HUES48 (cell line): Measurements from ENCODE around the gene BCORL1.

Experiments
- H3K27ac ChIP-seq: one replicate; pipeline ENCODE4 v1.7.0; 2013; ENCODE audit warnings: low read depth, low read length, inconsistent platforms
- H3K27me3 ChIP-seq: 2 replicates; pipeline ENCODE4 v1.6.1; 2013; ENCODE audit warnings: mild to moderate bottlenecking, low read length; ENCODE audit not compliant: control insufficient read depth, insufficient read depth
- H3K36me3 ChIP-seq: 2 replicates; pipeline ENCODE4 v1.6.1; 2013; ENCODE audit warnings: low read length; ENCODE audit not compliant: control insufficient read depth, insufficient read depth
- H3K4me1 ChIP-seq: 2 replicates; pipeline ENCODE4 v1.6.1; 2013; ENCODE audit warnings: mild to moderate bottlenecking, low read length; ENCODE audit not compliant: control insufficient read depth, insufficient read depth
- H3K4me3 ChIP-seq: 2 replicates; pipeline ENCODE4 v1.5.1; 2013; ENCODE audit warnings: mild to moderate bottlenecking, low read depth, low read length
- H3K9ac ChIP-seq: 2 replicates; pipeline ENCODE4 v1.6.1; 2013; ENCODE audit warnings: mild to moderate bottlenecking, low read depth, low read length, moderate library complexity
- H3K9me3 ChIP-seq: 2 replicates; pipeline ENCODE4 v1.6.1; 2013; ENCODE audit warnings: low read length; ENCODE audit not compliant: control insufficient read depth, insufficient read depth

Gene BCORL1

DNA sequence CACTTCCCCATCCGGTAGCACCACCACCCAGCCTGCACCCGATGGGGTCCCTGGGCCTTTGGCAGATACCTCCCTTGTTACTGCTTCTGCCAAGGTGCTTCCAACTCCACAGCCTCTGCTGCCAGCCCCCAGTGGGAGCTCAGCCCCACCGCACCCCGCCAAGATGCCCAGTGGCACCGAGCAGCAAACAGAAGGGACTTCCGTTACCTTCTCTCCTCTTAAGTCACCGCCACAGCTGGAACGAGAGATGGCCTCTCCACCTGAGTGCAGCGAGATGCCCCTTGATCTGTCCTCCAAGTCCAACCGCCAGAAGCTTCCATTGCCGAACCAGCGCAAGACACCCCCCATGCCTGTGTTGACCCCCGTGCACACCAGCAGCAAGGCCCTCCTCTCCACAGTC is 31.9 kb downstream of the BCORL1 start:
- Histone ChIP-seq H3K9me3 (no peaks in the 10 kb centered on the region), H3K4me1 (no peaks in the 10 kb centered on the region; the same call in 1 of the 2 replicates), H3K27ac (no peak overlapping the region), H3K4me3 (no peak overlapping the region), H3K36me3 (peaks cover 13% of the 10 kb centered on the region), H3K9ac (no peak overlapping the region), H3K27me3 (no peaks in the 10 kb centered on the region)

DNA sequence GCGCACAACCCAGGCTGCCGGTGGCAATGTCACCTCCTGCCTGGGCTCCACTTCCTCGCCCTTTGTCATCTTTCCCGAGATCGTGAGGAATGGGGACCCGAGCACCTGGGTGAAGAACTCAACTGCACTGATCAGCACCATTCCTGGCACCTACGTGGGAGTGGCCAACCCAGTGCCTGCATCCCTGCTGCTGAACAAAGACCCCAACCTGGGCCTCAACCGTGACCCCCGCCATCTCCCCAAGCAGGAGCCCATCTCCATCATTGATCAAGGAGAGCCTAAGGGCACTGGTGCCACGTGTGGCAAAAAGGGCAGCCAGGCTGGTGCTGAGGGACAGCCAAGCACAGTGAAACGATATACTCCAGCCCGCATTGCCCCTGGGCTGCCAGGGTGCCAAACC is 32.3 kb downstream of the BCORL1 start:
- Histone ChIP-seq H3K36me3 (peaks cover 13% of the 10 kb centered on the region), H3K27me3 (no peaks in the 10 kb centered on the region), H3K9ac (no peak overlapping the region), H3K4me1 (no peaks in the 10 kb centered on the region; the same call in 1 of the 2 replicates), H3K4me3 (no peak overlapping the region), H3K9me3 (no peaks in the 10 kb centered on the region), H3K27ac (no peak overlapping the region)

DNA sequence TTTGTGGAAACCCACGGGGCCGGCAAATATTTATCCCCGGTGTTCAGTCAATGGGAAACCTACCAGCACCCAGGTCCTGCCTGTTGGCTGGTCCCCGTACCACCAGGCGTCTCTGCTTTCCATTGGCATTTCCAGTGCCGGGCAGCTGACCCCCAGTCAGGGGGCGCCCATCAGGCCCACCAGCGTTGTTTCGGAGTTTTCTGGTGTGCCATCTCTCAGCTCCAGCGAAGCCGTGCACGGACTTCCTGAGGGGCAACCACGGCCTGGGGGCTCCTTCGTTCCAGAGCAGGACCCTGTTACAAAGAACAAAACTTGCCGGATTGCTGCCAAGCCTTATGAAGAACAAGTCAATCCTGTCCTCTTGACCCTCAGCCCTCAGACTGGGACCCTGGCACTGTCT is 32.7 kb downstream of the BCORL1 start:
- no peak overlapping the region for H3K4me3 ChIP-seq
- no peak overlapping the region for H3K27ac ChIP-seq
- no peaks in the 10 kb centered on the region for H3K9me3 ChIP-seq
- H3K27me3 ChIP-seq: no peaks in the 10 kb centered on the region
- H3K4me1 ChIP-seq: no peaks in the 10 kb centered on the region; the same call in 1 of the 2 replicates
- peaks cover 13% of the 10 kb centered on the region for H3K36me3 ChIP-seq
- H3K9ac ChIP-seq: no peak overlapping the region

DNA sequence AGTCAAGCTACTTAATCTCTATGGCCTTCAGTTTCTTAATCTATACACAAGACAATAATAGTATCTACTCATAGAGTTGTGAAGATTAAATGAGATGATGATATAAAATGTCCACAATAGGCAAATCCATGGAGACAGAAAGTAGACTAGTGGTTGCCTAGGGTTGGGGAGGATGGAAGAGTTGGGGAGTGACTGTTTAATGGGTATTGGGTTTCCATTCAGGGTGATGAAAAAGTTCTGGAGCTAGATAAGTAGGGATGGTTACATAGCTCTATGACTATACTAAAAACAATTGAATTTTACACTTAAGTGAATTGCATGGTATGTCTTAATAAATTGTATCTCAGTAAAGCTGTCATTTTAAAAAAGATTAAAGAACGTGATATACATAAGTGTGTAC is 35.7 kb downstream of the BCORL1 start:
- Histone ChIP-seq H3K9ac (no peak overlapping the region), H3K4me3 (no peak overlapping the region), H3K4me1 (no peaks in the 10 kb centered on the region; the same call in 1 of the 2 replicates), H3K9me3 (no peaks in the 10 kb centered on the region), H3K36me3 (peaks cover 19% of the 10 kb centered on the region), H3K27ac (no peak overlapping the region), H3K27me3 (no peaks in the 10 kb centered on the region)

DNA sequence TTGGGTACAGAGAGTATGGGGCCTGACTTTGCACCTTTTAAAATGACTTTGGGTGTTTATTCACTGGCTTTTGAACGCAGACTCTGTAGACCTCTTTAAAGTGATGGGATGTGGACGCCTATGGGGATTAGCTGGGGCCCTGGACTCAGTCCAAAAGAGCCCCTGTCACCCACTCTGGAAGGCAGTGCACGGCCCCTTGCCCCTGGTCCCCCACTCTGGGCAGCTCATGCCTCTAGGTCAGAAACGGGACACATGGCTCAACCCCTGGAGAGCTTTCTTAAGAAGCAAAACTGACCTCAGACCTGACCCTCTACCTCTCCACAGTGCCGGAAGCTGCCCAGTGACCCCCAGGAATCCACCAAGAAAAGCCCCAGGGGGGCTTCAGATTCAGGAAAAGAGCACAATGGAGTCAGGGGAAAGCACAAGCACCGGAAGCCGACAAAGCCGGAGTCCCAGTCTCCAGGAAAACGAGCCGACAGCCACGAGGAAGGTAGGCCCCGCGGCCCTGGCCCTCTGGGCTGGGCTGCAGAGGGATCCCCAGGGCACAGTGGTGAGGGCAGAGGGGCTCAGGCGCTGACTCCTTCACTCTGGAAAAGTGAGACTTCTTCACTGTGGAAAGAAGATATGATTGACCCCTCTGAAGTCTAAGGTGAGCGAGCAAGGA is 38.4 kb downstream of the BCORL1 start:
- no peaks in the 10 kb centered on the region for H3K9me3 ChIP-seq
- H3K9ac ChIP-seq: no peak overlapping the region
- no peaks in the 10 kb centered on the region for H3K27me3 ChIP-seq
- no peaks in the 10 kb centered on the region; the same call in 1 of the 2 replicates for H3K4me1 ChIP-seq
- H3K4me3 ChIP-seq: no peak overlapping the region
- no peak overlapping the region for H3K27ac ChIP-seq
- 0 out of 2 replicates have a peak, but pooled peaks cover 8% of the 10 kb centered on the region for H3K36me3 ChIP-seq

DNA sequence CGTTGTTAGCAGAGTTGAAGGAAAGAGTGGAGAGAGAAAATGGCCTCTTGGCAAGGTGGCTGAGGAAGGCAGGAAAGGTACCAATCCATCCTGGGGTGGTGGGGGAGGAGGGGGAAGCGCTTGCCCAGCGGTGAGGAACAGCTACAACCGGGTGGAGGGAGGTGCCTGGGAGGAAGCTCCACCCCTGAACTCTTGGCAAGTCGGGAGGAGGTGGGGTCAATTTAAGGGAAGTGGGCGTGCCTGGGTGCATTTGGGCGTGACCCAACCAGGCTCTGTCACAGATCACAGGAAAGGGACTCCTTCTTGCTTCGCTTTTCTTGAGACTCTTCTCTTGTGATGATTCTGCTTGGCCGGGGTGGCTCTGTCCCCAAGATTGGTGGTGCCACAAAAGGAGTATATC is 41.7 kb downstream of the BCORL1 start:
- no peak overlapping the region for H3K9ac ChIP-seq
- H3K9me3 ChIP-seq: no peaks in the 10 kb centered on the region
- no peak overlapping the region for H3K4me3 ChIP-seq
- H3K36me3 ChIP-seq: peaks cover 19% of the 10 kb centered on the region; the same call in 1 of the 2 replicates
- no peak overlapping the region for H3K27ac ChIP-seq
- H3K27me3 ChIP-seq: no peaks in the 10 kb centered on the region
- no peaks in the 10 kb centered on the region; the same call in 1 of the 2 replicates for H3K4me1 ChIP-seq

DNA sequence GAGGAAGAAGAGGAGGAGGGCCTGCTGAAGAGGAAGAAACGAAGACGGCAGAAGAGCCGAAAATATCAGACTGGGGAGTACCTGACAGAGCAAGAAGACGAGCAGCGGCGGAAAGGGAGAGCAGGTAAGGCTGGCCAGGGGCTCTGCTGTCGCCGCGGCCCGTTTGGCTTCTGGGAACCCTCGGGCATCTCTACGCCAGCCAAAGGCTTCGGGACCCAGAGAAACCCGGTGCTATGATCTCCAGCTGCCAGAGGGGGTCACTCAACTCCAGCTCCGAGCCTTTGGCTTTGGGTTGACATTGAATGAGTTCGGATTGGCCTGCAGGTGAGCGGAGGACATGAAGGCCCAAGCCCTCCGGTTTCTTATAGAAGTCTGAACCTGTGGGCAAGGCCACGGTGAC is 42.8 kb downstream of the BCORL1 start:
- H3K9me3 ChIP-seq: no peaks in the 10 kb centered on the region
- no peaks in the 10 kb centered on the region; the same call in 1 of the 2 replicates for H3K4me1 ChIP-seq
- H3K4me3 ChIP-seq: no peak overlapping the region
- peaks cover 22% of the 10 kb centered on the region; the same call in 1 of the 2 replicates for H3K36me3 ChIP-seq
- no peak overlapping the region for H3K9ac ChIP-seq
- H3K27ac ChIP-seq: no peak overlapping the region
- H3K27me3 ChIP-seq: no peaks in the 10 kb centered on the region

DNA sequence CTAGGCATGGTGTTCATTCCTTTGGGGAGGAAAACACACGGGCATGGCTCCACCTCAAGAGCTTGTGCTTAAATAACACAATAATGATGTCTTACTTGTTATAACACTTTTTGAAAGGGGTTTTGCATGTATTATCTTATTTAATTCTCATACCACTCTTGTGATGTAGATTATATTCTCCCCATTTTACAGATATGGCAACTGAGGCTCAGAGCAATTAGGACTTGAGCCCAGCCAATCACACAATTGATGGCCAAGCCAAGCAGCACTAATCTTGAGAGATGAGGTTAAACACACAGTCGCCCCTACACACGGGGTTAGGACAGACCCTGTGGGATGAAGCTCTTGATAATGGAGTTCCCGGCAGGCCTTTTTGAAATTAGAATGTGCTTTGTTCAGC is 45.1 kb downstream of the BCORL1 start:
- H3K4me3 ChIP-seq: no peak overlapping the region
- H3K9ac ChIP-seq: no peak overlapping the region
- no peak overlapping the region for H3K27ac ChIP-seq
- peaks cover 21% of the 10 kb centered on the region; the same call in 1 of the 2 replicates for H3K36me3 ChIP-seq
- no peaks in the 10 kb centered on the region; the same call in 1 of the 2 replicates for H3K4me1 ChIP-seq
- H3K27me3 ChIP-seq: no peaks in the 10 kb centered on the region
- H3K9me3 ChIP-seq: no peaks in the 10 kb centered on the region

DNA sequence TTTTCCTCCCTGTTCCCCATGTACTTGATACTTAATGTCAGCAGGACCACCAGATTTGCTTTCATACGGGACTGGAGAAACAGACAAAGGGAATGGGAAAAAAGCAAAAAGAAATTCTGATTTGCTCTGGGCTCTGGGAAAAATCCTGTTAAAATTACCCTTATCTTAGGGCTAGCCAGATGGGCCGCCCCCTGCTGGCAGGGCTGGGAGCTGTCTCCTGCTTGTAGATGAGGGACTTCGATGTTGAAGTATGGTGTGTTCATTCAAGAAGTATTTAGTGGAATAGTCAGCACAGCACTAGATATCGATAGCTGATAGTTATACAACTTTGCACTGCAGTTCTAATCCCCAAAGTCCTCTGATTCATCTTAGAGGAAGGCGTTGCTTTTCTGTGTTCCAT is 45.8 kb downstream of the BCORL1 start:
- peaks cover 16% of the 10 kb centered on the region; the same call in 1 of the 2 replicates for H3K36me3 ChIP-seq
- H3K9ac ChIP-seq: no peak overlapping the region
- H3K27ac ChIP-seq: no peak overlapping the region
- no peaks in the 10 kb centered on the region; the same call in 1 of the 2 replicates for H3K4me1 ChIP-seq
- no peaks in the 10 kb centered on the region for H3K27me3 ChIP-seq
- H3K9me3 ChIP-seq: no peaks in the 10 kb centered on the region
- no peak overlapping the region for H3K4me3 ChIP-seq

DNA sequence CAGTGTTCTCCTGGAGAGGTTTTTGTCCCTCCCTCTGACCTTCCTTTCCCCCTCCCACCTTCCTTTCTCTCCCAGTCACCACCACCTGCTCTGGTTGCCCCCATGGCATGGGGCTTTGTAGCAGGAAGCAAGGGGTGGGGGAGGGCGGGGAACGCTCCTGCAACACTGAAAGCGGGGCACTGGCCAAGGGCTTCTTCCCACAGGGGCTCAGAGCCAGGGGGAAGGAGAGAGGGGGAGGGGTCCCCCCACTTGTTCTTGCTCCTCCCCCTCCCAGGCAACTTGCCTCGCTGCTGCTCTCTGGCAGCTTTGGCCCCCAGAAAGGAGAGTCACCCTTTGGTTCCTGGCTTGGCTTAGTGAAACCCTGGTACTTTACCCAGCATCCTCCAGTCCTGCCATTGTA is 48.4 kb downstream of the BCORL1 start:
- Histone ChIP-seq H3K4me3 (no peak overlapping the region), H3K27me3 (no peaks in the 10 kb centered on the region), H3K4me1 (no peaks in the 10 kb centered on the region), H3K27ac (no peak overlapping the region), H3K9me3 (no peaks in the 10 kb centered on the region), H3K36me3 (peaks cover 16% of the 10 kb centered on the region; the same call in 1 of the 2 replicates), H3K9ac (no peak overlapping the region)

DNA sequence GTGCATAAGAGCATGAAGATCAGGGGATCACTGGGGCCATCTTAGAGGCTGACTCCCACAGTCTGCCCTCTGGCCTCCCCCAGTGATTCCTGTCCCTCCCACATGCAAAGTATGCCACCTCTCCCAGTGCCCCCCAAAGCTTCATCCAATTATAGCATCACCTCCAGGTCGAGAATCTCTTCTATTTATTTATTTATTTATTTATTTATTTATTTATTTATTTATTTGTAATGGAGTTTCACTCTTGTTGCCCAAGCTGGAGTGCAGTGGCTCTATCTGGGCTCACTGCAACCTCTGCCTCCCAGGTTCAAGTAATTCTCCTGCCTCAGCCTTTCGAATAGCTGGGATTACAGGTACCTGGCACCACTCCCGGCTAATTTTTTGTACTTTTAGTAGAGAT is 50.1 kb downstream of the BCORL1 start:
- no peaks in the 10 kb centered on the region for H3K4me1 ChIP-seq
- no peak overlapping the region for H3K4me3 ChIP-seq
- H3K9me3 ChIP-seq: no peaks in the 10 kb centered on the region
- H3K36me3 ChIP-seq: peaks cover 8% of the 10 kb centered on the region; the same call in 1 of the 2 replicates
- H3K27me3 ChIP-seq: no peaks in the 10 kb centered on the region
- H3K9ac ChIP-seq: no peak overlapping the region
- no peak overlapping the region for H3K27ac ChIP-seq
